ENCODE data around the gene PIEZO1.

GRCh38 chr16:88721815-88722755 lies 62.9 kb downstream of the PIEZO1 start:
- no peak for TF ChIP-seq CTCF (conservative IDR thresholded peaks at IDR 0.05 in 1 of 2, IDR thresholded peaks at IDR 0.05 in 1 of 2; ENCODE audit: low read depth in 1 of 2, low read length in 2 of 2)
- no peak for TF ChIP-seq EZH2 (IDR thresholded peaks at IDR 0.05; ENCODE audit: low read length, missing control alignments)

Data from fibroblast of lung (primary cell).